BJ (cell line): ENCODE measurements around the gene DCLK1. TPM values are rescaled to one million over a fixed set of nuclear protein-coding genes. Genes with fewer than 3 reads are reported as not detected.

ENCODE experiments used
- CTCF ChIA-PET: fragments of 350-600 bp; formaldehyde crosslinking; extraction: SDS; loops from one replicate; lab custom pipeline; 2021; ENCODE audit warnings: antibody characterized with exemption, inconsistent platforms; lab: Yijun Ruan, JAX
- POLR2A ChIA-PET: fragments of 300-600 bp; sonication (Branson Sonifier 250); formaldehyde crosslinking; extraction: SDS; loops from one replicate; lab custom pipeline; 2021; ENCODE audit warnings: antibody characterized with exemption; lab: Charles Lee
- DNase-seq: peaks from one replicate; pipeline ENCODE4 v3.0.0-alpha.2; 2011; ENCODE audit warnings: low read depth
- H3K27me3 ChIP-seq: 2 replicates; pipeline ENCODE4 v1.6.0; 2011; ENCODE audit warnings: low read length; ENCODE audit not compliant: control insufficient read depth, insufficient read depth
- H3K36me3 ChIP-seq: 2 replicates; pipeline ENCODE4 v1.5.1; 2011; ENCODE audit warnings: low read length; ENCODE audit not compliant: control insufficient read depth, insufficient read depth
- H3K4me3 ChIP-seq: 2 replicates; pipeline ENCODE4 v1.5.1; 2011; ENCODE audit warnings: low read depth, mild to moderate bottlenecking, control low read depth, low read length
- polyA plus RNA-seq: library from polyadenylated mRNA; depleted of rRNA; stranded (reverse); fragments of >200 nt; gene quantifications from 2 replicates; pipeline ENCODE4 v1.2.3, GENCODE V29; 2011
- TF ChIP-seq, protein P1 (sequence below): IDR thresholded peaks from 2 replicates; pipeline ENCODE4 v1.5.1; 2011; ENCODE audit warnings: low read depth, mild to moderate bottlenecking, control low read depth, inconsistent platforms, low read length, moderate library complexity; ENCODE audit not compliant: insufficient read depth

Gene DCLK1
- polyA plus RNA-seq, 1 experiment, result 1.1 TPM

DNA sequence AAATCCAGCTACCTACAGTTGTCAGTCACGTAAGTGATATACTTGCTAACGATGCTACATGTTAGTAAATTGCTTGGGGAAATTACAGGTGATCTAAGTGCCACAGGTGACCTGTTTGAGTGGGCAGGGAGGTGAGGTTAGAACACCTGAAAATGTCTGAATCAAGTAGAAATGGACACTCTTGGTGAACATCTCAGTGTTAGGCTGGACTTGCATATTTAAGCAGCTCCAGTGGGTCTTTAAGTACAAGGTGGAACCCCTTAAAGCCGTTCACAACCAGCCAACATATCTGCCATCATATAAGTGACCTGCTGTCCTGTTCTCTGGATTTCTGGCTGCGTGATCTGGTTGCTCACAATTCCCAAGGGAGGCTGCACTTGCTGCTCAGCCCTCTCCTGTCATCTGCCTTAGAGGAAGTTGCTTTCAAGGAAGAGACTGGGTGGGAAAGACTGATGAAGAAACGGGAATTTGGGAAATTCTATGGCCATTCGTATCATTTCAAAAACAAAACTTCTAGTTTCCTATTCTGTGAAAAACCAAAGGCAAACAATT, 244.0 kb downstream of the DCLK1 start:
- Histone ChIP-seq H3K27me3 (no peaks in the 10 kb centered on the region), H3K4me3 (no peak overlapping the region), H3K36me3 (no peaks in the 10 kb centered on the region)
- ChIA-PET POLR2A (no interaction called here), CTCF (no interaction called here)
- TF ChIP-seq, protein P1, sequence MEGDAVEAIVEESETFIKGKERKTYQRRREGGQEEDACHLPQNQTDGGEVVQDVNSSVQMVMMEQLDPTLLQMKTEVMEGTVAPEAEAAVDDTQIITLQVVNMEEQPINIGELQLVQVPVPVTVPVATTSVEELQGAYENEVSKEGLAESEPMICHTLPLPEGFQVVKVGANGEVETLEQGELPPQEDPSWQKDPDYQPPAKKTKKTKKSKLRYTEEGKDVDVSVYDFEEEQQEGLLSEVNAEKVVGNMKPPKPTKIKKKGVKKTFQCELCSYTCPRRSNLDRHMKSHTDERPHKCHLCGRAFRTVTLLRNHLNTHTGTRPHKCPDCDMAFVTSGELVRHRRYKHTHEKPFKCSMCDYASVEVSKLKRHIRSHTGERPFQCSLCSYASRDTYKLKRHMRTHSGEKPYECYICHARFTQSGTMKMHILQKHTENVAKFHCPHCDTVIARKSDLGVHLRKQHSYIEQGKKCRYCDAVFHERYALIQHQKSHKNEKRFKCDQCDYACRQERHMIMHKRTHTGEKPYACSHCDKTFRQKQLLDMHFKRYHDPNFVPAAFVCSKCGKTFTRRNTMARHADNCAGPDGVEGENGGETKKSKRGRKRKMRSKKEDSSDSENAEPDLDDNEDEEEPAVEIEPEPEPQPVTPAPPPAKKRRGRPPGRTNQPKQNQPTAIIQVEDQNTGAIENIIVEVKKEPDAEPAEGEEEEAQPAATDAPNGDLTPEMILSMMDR, result no peak
- DNase-seq, result no peak

DNA sequence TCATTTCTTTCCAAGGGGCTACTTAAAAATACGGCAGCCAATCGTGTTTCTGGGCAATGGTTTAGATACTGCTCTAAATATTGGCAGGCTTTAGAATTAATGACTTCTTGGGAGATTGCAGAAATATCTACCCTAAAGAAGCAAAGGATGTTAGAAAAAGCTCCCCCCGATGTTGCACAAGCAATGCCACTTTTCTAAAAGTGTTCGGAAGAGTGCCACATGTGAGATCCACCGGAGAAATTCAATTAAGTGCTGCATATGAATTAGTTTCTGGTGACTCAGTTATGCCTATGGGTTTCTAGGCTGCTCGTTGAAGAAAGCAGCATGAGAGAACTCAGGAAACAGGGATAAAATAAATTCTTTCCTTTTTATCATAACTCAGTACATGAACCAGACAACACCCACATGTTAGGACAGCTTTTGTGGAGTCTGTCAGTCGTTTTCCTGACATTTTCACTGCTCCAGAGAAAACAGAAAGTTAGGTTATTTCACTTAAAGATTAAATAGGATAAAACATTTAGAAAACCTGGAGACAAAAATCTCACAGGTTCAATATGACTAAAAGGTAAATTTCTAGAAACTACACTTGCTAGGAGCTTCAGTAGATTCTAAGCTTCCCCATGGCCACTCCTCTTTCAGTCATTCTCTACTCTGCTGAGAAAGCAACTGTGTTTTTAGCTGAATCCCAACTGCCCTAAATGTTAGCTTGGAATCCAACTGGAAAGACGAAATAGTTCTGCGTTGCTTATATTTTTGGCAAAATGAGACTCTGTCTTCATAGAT, 244.7 kb downstream of the DCLK1 start:
- Histone ChIP-seq H3K36me3 (no peaks in the 10 kb centered on the region), H3K4me3 (no peak overlapping the region), H3K27me3 (no peaks in the 10 kb centered on the region)
- TF ChIP-seq, protein P1, result no peak
- ChIA-PET CTCF (no interaction called here), POLR2A (no interaction called here)
- DNase-seq, result no peak

DNA sequence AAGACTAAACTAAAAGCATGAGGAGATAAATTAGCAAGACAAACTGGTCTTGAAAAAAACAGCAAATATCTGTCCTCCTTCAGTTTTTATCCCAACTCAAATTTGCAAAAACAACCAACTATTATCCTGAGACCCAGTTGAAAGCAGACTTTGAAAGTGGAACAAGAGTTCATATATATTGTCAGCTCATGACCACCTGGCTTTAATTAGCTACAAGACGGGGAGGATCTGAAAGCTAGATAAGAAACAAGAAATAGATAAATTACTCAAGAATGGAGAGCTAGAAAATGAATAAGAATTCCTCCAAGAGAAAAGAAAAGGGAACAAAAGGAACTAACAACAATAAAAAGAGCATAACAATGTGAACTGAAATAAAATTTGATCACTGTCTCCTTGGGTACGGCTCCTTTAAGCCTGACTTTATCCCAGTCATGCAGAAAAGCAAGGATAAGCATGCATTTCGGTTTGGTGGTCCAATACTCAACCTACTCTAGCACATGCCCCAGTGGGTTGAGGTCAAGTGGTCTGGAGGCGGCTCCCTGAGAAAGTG, 246.9 kb downstream of the DCLK1 start:
- TF ChIP-seq, protein P1, result no peak
- DNase-seq, result no peak
- POLR2A ChIA-PET, result no interaction called here
- no peak overlapping the region for H3K4me3 ChIP-seq
- no peaks in the 10 kb centered on the region for H3K27me3 ChIP-seq
- H3K36me3 ChIP-seq, result no peaks in the 10 kb centered on the region
- CTCF ChIA-PET, result no interaction called here

DNA sequence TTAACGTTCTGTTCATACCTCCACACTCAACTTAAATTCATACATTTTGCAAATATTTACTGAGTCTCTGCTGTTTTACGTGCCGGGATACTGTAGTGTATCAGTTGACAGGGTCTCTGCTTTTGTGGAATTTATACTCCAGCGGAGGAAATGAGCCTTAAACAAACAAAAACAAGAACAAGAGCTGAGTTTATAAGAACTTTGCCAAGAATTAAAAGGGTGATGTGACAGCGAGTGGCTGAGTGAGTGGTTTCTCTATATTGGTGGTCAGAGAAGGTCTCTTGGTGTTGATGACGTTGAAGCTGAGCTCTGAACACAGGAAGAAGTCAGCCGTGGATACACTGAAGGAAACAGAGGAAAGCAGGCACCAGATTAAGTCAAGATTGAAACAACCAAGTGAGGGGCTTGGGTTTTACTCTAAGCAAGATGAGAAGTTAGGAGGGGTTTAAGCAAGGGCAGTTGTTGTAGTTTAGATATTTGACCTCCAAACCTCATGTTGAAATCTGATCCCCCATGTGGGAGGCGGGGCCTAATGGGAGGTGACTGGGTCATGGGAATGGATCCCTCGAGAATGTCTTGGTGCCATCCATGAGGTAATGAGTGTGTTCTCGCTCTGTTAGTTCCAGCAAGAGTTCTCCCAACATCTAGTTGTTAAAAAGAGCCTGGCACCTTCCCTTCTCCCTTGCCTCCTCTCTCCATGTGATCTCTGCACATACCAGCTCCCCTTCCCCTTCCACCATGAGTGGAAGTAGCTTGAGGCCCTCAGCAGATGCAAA, 248.3 kb downstream of the DCLK1 start:
- TF ChIP-seq, protein P1, result no peak
- DNase-seq, result no peak
- ChIA-PET CTCF (interaction anchor here (0.7 to 1.5 kb wide), 2 partner anchors 11 to 592 kb away, joined by 3 read pairs; no protein-coding TSS in a partner anchor), POLR2A (no interaction called here)
- Histone ChIP-seq H3K4me3 (no peak overlapping the region), H3K27me3 (no peaks in the 10 kb centered on the region), H3K36me3 (no peaks in the 10 kb centered on the region)

DNA sequence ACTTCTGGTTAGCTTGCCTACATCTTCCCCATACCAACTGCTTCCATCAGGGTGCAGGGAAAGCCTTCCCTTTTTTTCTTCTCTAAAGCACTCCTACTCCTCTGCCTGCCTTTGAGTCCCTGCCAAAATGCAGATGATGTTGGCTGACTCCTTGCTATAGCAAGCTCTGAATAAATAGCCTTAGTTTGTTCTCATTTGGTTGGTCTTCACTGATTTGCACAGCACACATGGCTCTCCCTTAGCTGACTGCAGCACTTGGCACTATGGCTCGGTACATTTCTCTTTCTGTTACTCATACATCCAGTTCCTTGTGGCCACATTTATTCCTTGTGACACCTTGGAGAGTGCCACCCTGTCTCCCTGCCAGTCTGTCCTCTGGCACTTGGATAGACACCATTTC, 249.8 kb downstream of the DCLK1 start:
- POLR2A ChIA-PET, result no interaction called here
- CTCF ChIA-PET, result no interaction called here
- no peak for DNase-seq
- H3K36me3 ChIP-seq, result no peaks in the 10 kb centered on the region
- H3K27me3 ChIP-seq, result no peaks in the 10 kb centered on the region
- TF ChIP-seq, protein P1, result no peak
- no peak overlapping the region for H3K4me3 ChIP-seq
